ENCODE measurements around the gene GPR75.
"Not testable (repeated sequence)": the region's sequence is repeated elsewhere in the genome, so short reads cannot be mapped to it uniquely, and the experiment has no call there.

The GPR75 gene

DNA sequence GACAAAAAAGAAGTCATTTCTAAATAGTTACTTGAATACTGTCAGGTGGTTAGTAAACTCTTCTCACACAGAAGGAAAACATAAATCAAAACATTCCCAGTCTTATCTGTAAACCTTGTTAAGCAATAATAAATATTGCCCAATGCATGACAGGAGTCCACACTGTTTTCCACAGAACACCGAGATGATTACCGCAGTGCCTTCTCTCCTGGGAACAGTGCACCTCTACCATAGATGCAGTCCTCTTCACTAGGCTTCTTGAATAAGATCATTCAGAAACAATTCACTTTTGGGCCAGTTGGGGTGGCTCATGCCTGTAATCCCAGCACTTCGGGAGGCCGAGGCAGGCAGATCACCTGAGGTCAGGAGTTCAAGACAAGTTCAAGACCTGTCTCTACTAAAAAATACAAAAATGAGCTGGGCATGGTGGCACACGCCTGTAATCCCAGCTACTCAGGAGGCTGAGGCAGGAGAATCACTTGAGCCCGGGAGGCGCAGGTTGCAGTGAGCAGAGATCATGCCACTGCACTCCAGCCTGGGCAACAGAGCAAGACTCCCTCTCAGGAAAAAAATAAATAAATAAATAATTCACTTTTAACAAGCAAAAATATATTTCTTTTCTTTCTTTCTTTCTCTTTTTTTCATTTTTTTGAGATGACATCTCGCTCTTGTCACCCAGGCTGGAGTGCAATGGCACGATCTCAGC lies 8.6 kb downstream of the GPR75 start:
- not testable (repeated sequence) for DNase-seq

DNA sequence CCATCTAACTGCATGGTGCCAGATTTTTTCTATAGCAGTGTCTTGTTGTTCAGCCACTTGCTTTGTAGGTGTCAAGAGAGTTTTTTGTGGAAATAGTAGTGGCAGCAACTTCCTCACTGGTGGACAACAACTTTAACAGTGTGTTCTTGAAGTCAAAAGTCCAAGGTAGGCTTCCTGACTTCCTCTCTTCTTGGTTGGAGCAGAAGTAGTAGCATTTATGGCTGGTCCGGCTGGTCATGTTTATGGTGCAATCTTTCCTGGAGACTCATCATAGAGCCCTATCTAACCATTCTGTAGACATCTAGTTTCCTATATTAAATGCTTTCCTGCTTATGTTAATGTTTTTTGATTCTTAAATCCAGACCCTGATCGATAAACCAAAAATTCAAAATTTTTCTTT lies 11.7 kb downstream of the GPR75 start:
- DNase-seq = no peak

DNA sequence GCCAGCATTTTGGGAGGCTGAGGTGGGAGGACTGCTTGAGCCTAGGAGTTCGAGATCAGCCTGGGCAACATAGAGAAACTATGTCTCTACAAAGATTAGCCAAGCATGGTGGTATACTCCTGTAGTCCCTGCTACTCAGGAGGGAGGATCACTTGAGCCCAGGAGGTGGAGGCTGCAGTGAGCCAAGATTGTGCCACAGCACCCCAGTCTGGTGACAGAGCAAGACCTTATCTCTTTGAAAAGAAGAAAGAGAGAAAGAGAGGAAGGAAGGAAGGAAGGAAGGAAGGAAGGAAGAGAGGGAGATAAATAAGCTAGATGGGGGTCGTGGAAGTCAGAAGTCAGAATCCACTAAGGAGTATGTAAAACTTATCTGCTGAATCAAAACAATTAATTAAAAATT lies 16.2 kb downstream of the GPR75 start:
- DNase-seq = no peak

DNA sequence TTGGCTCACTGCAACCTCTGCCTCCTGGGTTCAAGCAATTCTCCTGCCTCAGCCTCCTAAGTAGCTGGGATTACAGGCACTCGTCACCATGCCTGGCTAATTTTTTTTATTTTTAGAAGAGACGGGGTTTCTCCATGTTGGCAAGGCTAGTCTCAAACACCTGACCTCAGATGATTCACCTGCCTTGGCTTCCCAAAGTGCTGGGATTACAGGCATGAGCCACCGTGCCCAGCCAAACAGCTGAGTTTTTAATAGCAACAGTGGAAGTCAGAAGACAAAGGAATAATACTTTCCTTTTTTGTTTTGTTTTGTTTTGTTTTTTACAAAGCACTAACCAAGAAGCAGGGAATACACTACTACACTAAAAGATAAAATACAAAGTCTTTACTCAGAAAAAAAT lies 16.9 kb downstream of the GPR75 start:
- no peak for DNase-seq

DNA sequence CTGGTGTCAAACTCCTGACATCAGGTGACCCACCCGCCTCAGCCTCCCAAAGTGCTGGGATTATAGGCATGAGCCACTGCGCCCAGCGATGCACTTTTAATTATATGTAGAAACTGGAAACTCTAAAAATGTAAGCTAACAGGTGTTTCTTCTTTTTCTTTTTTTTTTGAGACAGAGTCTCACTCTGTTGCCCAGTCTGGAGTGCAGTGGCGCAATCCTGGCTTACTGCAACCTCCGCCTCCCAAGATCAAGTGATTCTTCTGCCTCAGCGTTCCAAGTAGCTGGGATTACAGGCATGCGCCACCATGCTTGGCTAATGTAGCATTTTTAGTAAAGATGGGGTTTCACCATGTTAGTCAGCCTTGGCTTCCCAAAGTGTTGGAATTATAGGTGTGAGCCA lies 18.1 kb downstream of the GPR75 start:
- DNase-seq = not testable (repeated sequence)

DNA sequence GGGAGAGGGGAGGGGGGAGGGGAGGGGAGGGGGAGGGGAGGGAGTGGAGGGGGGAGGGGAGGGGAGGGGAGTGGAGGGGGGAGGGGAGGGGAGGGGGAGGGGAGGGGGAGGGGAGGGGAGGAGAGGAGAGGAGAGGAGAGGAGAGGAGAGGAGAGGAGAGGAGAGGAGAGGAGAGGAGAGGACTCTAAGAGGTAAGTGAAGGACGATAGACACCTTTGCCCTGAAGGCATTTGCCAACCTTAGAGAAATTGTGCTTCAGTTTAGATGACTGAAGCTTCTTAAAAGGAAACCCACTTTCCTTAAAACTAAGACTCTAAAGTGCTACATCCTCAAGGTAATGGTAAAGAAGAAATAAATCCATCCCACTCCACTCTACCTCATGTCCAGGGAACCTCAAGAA lies 19.2 kb downstream of the GPR75 start:
- no peak for DNase-seq

DNA sequence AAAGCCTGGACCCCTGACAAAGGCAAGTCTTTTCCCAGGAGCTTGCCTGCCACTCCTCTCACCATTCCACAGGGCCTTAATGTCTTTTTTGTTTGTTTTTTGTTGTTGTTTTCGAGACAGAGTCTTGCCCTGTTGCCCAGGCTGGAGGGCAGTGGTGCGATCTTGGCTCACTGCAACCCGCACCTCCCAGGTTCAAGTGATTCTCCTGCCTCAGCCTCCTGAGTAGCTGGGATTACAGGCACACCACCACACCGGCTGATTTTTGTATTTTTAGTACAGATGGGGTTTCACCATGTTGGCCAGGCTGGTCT lies 29.8 kb downstream of the GPR75 start:
- DNase-seq = not testable (repeated sequence)

DNA sequence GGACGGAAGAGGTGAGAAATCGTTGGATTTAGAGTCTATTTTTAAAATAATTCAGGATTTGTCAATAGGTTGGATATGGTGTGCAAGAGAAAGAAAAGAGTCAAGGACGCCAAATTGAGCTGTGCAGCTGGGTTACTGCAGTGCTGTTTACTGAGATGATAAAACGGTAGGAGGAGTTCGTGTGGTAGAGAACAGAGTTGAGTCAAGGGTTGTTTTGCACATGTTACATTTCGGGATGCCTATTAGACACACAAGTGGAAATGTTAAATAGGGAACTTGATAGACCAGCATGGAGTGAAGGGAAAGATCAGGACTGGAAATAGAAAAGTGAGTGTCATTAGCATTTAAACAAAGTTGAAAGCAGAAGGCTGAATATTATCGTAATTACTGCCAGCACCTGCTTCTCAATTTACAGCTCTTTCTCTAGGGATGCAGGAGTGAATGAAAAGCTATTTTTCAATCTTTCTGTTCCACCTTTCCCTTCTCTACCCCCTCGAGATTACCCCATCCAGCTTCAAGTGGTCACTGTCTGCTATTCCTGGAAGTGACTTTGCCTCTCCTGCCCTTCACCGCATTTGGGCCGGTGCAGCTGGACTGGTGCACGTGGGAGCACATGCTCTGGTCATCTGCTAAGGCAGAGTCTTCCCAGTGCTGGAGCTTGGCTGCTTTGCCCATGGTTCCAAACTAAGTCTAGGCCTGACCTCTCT lies 30.3 kb downstream of the GPR75 start:
- DNase-seq = no peak

DNA sequence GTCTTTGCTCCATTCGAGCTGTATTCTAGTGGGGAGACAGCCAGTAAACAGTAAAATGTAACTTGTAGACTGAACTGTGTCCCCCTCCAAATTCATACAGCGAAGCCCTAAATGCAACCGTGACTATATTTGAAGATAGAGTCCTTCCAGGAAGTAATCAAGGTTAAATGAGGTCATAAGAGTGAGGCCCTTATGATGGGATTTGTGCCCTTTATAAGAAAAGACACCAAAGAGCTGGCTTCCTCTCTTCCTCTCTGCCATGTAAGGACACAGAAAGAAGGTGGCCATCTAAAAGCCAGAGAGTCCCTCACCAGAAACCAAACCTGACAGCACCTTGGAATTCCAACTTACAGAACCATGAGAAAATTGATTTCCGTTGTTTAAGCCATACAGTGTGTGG lies 31.4 kb downstream of the GPR75 start:
- no peak for DNase-seq

DNA sequence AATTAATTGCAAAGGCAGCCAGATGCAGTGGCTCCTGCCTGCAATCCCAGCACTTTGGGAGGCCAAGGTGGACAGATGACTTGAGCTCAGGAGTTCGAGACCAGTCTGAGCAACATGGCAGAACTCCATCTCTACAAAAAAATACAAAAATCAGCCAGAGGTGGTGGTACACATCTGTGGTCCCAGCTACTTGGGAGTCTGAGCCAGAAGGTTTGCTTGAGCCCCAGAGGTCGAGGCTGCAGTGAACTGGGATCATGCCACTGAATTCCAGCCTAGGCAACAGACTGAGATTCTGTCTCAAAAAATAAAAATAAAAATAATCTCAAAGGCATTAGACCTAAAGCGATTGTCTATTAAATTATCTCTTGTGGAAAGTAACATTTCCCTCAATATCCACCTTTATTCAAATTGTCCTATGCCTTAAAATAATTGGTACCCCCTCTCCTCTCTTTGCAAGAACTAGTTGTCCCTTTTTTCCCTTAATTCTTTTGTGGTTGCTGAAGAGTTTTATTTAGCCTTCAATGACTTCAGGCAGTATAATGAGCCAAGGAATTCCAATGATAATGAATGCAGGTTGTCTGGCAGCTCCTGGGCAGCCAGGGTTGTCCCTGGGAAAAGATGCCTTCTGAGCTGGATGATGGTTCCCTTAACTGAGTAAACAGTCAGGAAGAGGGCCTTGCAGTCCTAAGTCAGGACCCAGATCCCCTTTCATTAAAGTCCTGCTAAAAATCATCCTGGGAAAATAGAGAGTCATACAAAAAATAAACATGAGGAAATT lies 32.2 kb downstream of the GPR75 start:
- DNase-seq = no peak

DNA sequence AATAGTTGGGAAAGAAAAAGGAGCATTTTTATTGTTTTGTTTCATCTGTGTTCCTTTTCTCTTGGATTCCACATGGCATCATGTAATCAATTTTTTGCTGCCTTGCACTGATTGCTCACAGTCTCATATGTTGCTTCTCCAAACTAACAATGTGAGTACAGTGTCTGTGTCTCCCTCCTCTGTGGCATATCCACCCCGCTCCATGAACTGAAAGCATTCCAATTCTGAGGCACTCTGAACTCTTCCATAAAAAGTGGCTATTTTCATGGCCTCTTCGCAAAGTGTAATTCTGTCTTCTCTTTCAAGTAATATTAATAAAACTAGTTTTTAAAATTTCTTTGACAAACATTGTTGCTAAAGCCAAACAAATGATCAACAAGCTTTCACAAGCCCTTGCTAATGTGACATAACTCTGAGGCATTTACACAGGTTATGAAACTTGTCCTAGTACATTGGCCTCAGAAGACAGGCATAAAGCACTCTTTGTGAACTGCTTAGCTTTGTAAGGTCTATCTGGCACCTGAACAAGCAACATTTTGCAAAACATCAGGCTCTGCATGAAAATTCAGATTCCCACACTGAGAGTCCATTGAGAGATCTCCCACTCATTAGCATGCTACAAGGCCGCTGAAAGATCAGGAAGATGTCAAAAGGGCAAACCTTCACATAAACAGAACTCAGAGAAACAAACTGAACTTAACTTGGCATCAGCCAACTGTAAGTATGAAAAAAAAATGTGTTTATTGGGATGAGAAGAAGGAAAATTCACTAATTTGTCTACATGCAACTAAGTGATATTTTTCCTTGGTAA lies 33.0 kb downstream of the GPR75 start:
- no peak for DNase-seq

DNA sequence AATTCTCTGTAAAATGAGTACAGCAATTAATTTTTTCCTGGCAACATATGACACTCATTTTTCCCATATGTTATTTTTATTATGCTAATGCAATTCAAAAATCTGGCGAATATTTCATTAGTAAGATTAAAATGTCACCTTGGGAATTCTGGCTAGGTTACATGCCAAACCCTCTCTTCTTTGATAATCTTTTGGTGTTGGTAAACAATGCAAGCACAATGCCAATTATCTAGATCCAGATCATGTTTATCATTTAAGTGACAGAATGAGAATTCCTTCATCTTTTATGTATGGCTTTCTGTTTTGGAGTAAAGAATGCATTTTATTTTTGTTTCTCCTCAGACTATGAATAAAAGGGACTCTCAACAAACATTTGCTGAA lies 33.7 kb downstream of the GPR75 start:
- DNase-seq = no peak

DNA sequence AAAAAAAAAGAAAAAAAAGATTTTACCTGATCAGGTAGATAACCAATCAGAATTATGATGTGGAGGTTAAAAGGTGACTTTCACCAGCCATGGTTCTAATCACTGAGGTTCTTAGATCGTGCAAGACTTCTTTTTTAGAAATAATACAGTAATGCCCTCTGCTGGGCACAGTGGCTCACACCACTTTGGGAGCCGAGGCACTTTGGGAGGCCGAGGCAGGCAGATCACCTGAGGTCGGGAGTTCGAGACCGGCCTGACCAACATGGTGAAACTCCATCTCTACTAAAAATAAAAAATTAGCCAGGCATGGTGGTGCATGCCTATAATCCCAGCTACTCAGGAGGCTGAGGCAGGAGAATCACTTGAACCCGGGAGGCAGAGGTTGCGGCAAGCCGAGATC lies 36.1 kb downstream of the GPR75 start:
- DNase-seq = not testable (repeated sequence)

DNA sequence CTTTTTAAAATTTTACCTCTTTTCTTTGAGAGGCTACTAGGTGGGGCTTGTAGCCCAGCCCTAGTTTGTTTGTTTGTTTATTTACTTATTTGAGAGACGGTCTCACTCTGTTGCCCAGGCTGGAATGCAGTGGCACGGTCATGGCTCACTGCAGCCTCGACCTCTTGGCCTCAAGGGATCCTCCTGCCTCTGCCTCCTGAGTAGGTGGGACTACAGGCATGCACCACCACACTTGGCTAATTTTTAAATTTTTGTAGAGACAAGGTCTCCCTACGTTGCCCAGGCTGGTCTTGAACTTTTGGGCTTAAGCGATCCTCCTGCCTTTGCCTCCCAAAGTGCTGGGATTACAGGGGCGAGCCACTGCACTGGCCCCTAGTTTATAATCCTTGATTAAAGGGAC lies 38.0 kb downstream of the GPR75 start:
- no peak for DNase-seq

DNA sequence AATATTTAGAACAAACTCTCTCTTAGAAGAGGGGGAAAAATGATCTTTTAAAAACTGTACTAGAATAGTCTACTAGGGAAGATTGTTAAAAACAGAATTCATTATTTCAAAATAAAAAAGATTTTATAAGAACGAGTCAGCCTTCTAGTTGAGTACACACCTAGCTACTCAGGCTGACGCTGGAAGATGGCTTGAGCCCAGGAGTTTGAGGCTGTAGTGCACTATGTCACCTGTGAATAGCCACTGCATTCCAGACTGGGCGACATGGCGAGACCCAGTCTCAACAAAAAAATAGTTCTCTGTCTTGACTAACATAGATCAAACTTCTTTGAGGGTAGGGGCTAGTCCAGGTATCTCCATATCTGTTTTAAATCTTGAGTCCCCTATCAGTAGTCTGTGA lies 39.1 kb downstream of the GPR75 start:
- no peak for DNase-seq

DNA sequence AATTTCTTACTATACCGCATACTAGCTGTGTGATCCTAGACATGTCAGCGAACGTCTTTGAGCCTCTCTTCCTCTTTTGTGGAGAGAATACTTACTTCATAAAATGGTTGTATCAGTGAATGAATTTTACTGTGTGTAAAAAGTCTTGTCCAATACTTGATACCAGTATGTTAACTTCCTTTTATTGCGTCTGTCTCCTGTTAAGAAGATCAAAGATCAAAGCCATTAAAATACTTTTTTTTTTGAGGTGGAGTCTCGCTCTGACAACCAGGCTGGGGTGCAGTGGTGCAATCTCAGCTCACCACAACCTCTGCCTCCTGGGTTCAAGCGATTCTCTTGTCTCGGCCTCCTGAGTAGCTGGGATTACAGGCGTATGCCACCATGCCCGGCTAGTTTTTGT lies 39.7 kb downstream of the GPR75 start:
- no peak for DNase-seq

DNA sequence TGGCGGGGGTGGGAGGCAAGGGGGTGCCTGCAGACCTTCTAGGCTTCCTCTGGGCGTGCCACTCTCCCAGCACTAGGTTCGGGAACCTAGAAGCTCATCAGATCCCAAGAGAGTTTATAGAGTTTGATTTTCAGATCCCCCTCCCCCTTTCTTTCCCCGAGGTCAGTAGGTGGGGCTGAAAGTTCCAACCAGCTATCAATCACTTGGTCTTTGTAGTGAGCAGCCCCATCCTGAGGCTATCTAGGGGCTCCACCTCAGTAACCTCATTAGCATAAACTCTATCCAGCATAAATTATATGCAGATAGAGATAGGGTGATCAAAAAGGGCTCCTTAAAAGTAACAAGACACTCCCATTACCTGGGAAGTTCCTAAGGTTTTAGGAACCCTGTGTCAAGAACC lies 40.1 kb downstream of the GPR75 start:
- DNase-seq = no peak

DNA sequence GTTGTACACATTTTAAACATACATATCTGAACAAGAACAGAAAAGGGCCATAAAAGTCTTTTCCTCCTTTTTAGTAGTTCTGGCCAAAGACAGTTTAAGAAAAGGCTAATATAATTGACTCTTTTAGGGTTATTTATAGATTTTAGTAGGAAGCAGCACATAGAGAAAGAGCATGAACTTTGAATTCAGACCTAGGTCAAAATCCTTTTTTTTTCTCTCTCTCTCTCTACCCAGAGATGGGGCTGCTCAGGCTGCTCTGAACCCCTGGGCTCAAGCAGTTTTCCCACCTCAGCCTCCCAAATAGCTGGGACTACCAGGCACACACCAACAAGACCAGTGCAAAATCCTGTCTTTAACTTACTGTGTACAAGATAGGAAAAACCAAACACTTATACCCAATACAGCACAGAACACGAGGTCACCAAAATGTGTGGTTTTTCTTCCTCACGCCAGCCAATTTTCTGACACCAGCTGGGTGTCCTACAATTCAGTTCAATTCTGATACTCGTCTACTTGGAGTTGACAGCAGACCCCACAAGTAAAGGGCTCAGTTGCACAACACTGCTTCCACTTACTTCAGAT lies 40.8 kb downstream of the GPR75 start:
- DNase-seq = no peak

DNA sequence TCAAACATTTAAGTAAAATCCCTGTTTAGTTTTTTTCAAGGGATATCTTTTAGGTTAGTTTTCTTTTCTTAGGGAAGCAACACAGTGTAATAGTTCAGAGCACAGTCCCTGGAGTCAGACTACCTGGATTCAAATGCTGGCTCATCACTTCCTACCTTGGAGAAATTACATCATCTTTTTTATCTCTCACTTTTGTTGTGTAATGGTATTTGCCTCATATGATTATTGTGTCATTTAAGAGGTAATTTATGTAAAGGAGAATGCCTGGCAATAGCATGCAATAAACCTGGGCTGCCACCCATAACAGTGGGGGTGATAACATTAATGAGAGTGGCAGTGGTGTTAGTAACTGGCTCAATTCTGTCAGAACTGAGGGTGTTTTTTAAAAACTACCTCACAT lies 46.6 kb downstream of the GPR75 start:
- DNase-seq = no peak

DNA sequence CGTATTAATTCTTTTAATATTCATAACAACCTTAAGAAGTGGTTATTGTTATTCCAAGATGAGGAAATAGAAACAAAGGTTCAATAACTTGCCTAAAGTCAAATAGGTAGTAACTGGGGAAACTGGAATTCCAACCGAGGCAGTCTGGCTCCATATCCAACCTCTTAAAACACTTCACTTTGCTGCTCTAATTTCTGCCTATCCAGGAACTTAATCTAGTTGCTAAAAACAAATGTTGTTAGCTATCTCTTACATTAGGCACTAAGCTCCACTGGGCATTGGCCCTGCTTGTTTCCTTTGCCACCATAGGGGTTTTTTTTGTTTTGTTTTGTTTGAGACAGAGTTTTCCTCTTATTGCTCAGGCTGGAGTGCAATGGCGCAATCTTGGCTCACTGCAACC lies 48.2 kb downstream of the GPR75 start:
- no peak for DNase-seq
